ENCODE measurements around the gene DBN1.

Gene DBN1

GRCh38 chr5:177410575-177410974 is 62.9 kb downstream of the DBN1 start:
- Histone ChIP-seq H3K36me3 (replicated peaks; ENCODE audit: low read depth, low read length) (no peaks in the 10 kb centered on the region), H3K9ac (ENCODE audit: low read length) (no peak overlapping the region), H3K9me3 (ENCODE audit: insufficient read depth, low read length) (no peaks in the 10 kb centered on the region), H4K20me1 (ENCODE audit: insufficient read depth, low read length) (no peaks in the 10 kb centered on the region), H3K4me2 (ENCODE audit: low read length) (no peak overlapping the region), H3K79me2 (ENCODE audit: low read length) (no peaks in the 10 kb centered on the region), H2AFZ (ENCODE audit: low read depth, low read length) (no peak overlapping the region), H3K27me3 (ENCODE audit: low read depth, low read length) (peaks cover 9% of the 10 kb centered on the region), H3K4me1 (ENCODE audit: low read length) (peaks cover 13% of the 10 kb centered on the region), H3K27ac (ENCODE audit: low read length) (no peak overlapping the region), H3K4me3 (ENCODE audit: low read length) (no peak overlapping the region)
- TF ChIP-seq CTCF (IDR thresholded peaks at IDR 0.05; ENCODE audit: low read depth, low read length): no peak
- TF ChIP-seq EZH2phosphoT487 (IDR thresholded peaks at IDR 0.05; ENCODE audit: low read depth): no peak

GRCh38 chr5:177409043-177409801 is 64.2 kb downstream of the DBN1 start, which contains the start of gene F12:
Gene F12 (minus strand): TSS chr5:177409564. CDS start chr5:177409527, 37 bp downstream.
- Histone ChIP-seq H3K36me3 (replicated peaks; ENCODE audit: low read depth, low read length) (no peaks in the 10 kb centered on the region), H3K27me3 (ENCODE audit: low read depth, low read length) (peaks cover 9% of the 10 kb centered on the region), H3K4me1 (ENCODE audit: low read length) (peaks cover 23% of the 10 kb centered on the region), H3K9me3 (ENCODE audit: insufficient read depth, low read length) (no peaks in the 10 kb centered on the region), H3K9ac (ENCODE audit: low read length) (no peak within 1 kb of the TSS), H3K79me2 (ENCODE audit: low read length) (no peaks in the 10 kb centered on the region), H3K4me3 (ENCODE audit: low read length) (no peak within 1 kb of the TSS), H3K27ac (ENCODE audit: low read length) (no peak within 1 kb of the TSS), H3K4me2 (ENCODE audit: low read length) (no peak within 1 kb of the TSS), H4K20me1 (ENCODE audit: insufficient read depth, low read length) (no peaks in the 10 kb centered on the region), H2AFZ (ENCODE audit: low read depth, low read length) (no peak within 1 kb of the TSS)
- no peak for TF ChIP-seq CTCF (IDR thresholded peaks at IDR 0.05; ENCODE audit: low read depth, low read length)
- TF ChIP-seq EZH2phosphoT487 (IDR thresholded peaks at IDR 0.05; ENCODE audit: low read depth): no peak
